HG02938 (cell line): Measurements from ENCODE around the gene GAB1.
A peak's percentile ranks its signal among the peaks of the same experiment; 100 is the strongest.

Experiments
- ATAC-seq: cut with Tn5 transposase; IDR thresholded peaks from one replicate; pipeline ENCODE4 v1.9.1; 2021; ENCODE audit warnings: mild to moderate bottlenecking, moderate library complexity; ENCODE audit not compliant: unreplicated experiment

The GAB1 gene

DNA sequence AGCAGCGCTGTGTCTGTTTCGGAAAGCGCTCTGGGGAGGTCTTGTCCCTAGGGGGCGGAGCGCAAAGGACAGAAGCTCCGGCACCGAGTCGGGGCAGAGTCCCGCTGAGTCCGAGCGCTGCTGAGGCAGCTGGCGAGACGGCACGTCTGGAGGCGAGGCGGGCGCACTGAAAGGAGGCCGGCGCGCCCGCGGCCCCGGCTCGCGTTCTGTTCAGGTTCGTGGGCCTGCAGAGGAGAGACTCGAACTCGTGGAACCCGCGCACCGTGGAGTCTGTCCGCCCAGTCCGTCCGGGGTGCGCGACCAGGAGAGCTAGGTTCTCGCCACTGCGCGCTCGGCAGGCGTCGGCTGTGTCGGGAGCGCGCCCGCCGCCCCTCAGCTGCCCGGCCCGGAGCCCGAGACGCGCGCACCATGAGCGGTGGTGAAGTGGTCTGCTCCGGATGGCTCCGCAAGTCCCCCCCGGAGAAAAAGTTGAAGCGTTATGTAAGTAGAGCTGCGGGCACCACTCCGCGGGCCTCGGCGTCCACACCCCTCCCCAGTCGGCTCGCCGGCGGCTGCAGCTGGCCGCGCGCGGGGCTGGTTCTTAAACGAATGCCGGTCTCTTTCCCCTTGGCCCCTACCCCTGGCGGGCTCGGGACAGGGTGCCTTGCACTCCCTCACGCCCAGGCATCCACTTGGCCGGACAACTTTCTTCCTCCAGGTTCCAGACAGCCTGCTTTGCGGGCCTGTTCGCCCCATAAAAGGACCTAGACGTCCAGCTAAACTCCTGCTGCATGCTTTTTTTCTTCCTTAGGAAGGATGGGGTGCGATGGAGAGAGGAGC lies at the start of gene GAB1:
Gene GAB1 (plus strand): TSS at position 96 of the 819 bp plus-strand sequence. CDS start 313 bp downstream, at position 409.
- peak; percentile 70 for ATAC-seq

GRCh38 chr4:143287572-143287923 lies 49.1 kb upstream of the GAB1 start:
- no peak for ATAC-seq

GRCh38 chr4:143288171-143288570 lies 48.5 kb upstream of the GAB1 start:
- no peak for ATAC-seq

DNA sequence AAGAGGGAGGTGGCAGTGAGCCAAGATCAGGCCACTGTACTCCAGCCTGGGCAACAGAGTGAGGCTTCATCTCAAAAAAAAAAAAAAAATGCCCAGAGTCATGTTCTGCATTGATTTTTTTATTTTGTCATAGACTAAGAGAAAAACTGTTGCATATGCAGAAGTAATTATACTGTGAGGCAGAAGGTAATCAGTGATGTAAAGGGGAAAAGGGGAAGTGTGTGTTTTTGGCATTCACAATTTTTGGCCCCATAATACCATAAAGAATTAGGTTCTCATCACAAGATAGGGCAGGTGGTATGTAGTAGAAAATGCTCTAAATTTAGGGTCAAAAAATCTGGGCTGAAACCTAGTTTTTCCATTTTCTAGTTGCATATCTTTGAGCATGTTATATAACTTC lies 47.3 kb upstream of the GAB1 start:
- no peak for ATAC-seq

- no peak for ATAC-seq
Measured at GRCh38 chr4:143291314-143291713, 45.4 kb upstream of the GAB1 start.

GRCh38 chr4:143292858-143293257 lies 43.8 kb upstream of the GAB1 start:
- no peak for ATAC-seq

- ATAC-seq = no peak
Measured at GRCh38 chr4:143294310-143294709, 42.4 kb upstream of the GAB1 start.

GRCh38 chr4:143294710-143295275 lies 41.9 kb upstream of the GAB1 start:
- no peak for ATAC-seq

DNA sequence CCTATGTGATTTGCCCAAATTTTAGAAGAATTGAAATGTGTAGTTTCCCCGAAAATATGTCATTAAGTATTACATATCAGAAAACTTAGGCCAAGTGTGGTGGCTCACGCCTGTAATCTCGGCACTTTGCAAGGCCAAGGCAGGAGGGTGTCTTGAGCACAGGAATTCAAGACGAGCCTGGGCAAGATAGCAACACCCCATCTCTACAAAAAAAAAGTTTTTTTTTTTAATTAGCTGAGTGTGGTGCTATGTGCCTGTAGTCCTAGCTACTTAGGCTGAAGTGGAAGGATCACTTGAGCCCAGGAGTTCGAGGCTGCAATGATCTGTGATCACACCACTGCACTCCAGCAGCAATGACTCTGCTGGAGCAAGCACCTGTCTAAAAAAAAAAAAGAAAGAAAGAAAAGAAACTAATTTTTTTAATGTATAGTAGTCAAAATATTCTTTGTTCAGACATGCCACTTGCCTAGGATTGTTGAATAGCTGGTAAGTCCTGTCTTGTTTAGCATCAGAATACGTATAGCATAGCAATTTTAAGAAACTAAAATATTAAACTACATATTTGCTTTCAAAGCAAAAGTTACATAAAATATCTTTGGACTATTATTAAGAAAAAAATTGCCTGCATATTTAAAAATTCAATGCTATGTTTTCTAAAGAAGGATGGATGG lies 40.1 kb upstream of the GAB1 start:
- no peak for ATAC-seq

DNA sequence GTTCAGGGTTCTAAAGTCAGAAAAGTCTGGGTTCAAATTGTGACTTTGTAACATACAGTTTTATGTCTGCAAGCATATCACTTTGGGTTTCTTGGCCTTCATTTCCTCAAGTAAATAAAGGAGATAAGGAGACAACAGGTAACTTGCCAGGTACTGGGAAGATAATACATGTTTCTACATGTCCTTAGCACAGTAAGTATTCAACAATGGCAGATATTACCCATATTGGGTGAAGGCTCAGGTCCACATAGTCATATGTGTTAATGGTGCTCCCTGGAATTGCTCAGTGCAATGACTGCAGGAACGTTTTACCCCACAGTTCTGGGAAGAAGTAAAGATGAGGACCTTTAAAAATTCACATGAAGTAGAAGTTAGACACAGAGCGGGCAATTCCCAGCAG lies 35.8 kb upstream of the GAB1 start:
- no peak for ATAC-seq

DNA sequence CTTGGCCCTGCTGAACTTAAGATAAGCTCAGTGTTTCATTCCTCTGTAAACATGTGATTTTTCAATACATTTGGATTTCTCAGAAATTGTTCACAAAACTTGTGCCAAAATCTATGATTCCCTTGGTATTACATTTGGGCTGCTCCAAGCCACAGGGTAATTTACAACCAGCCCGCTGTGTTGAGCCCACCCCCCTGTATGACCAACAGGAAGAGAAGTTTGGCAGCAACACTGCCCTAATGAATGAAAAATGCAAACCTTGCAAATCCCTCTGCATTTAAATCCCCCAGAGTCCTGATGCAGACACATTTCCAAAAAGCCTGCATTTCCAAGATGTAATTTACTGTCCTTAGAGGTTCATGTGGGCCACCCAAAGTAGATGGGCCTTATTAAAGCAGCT lies 34.1 kb upstream of the GAB1 start:
- no peak for ATAC-seq

- no peak for ATAC-seq
Measured at GRCh38 chr4:143306788-143307187, 29.9 kb upstream of the GAB1 start.

DNA sequence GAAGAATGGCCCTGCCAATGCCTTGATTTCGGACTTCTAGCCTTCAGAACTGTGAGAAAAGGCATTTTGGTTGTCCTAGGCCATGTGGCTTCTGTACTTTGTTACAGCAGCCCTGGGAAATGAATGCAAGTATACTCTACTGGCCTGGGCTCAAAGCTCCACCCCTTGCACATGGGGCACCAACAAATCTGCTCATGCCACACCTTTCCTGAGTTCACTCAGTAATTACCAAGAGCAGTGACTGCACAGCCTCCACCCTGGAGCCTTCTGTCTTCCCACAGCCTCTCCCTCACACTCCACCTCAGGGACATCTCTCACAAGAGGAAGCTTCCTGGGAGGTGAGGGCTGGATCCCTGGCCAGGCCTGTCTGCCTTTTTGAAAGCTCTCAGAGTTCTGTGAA lies 29.1 kb upstream of the GAB1 start:
- ATAC-seq = no peak

- ATAC-seq = no peak
Measured at GRCh38 chr4:143308377-143308776, 28.3 kb upstream of the GAB1 start.

DNA sequence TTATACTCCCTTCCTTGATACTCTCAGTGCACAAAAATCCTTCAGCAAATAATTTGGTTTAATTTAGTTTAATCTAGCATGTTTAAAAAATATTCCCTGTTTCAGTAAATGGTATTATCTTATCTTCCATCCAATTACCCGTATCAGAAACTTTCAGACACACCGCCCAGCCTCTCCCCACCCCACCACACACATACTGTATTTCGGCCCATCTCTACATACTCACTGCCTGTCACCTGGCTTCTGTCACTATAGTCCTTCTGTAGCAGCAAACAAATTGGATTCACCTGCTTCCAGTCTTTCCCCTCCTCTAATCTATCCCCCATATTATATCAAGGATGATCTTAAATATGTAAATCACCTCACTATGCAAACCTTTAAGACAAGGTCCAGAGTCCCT lies 24.8 kb upstream of the GAB1 start:
- ATAC-seq = no peak

DNA sequence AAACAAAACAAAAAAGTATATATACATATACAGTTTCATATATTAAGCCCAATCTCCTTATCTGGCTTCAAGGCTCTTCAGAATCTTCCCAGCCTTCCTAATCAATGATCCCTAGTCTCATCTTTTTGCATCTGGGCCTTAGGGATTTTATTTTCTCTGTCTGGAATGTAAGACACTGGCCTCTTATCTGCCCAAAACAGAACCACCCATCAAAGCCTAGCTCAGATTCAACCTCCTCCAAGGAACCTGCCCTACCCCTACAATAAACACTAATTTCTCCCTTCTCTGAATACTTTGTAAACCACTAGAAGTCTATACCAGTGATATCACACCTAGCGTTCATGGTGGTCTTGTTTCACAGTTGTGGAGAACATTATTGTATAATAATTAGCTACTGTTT lies 23.2 kb upstream of the GAB1 start:
- no peak for ATAC-seq

- ATAC-seq = no peak
Measured at GRCh38 chr4:143313996-143314395, 22.7 kb upstream of the GAB1 start.

- ATAC-seq = no peak
Measured at GRCh38 chr4:143320113-143320512, 16.6 kb upstream of the GAB1 start.

DNA sequence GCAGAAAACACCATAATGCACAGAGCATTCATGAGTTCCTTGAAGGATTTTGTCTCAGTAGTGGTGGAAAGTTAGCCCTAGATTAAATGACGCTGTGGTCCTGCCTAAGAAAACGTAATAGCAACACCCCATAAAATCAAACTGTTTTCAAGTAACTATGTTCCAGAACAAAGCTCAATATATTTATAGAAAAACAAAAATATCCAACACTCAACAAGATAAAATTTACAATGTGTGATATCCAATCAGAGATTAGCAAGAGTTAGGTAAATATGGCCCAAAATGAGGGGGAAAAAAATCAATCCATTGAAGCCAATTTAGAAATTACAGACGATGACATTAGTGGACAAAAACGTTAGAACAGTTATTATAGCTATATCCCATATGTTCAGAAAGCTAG lies 9.9 kb upstream of the GAB1 start:
- ATAC-seq = no peak

DNA sequence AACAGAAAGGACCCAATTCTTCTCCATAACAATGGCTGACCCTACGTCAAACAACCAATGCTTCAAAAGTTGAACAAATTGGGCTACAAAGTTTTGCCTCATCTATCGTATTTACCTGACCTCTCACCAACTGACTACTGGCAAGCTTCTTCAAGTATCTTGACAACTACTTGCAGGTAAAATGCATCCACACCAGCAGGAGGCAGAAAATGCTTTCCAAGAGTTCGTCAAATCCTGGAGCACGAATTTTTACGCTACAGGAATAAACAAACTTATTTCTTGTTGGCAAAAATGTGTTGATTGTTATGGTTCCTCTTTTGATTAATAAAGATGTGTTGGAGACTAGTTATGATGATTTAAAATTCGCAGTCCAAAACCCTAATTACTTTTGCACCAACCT lies 6.7 kb upstream of the GAB1 start:
- no peak for ATAC-seq

GRCh38 chr4:143335979-143336780 lies 496 bp upstream of the GAB1 start:
- ATAC-seq = peak; percentile 39
